Measurements from ENCODE around the gene EMX2. TPM values are rescaled to one million over a fixed set of nuclear protein-coding genes. Genes with fewer than 3 reads are reported as not detected.

The EMX2 gene
- total and polyA plus RNA-seq, 4 donors: 0.37 TPM; not detected in 3

Other genes starting within 250 kb of the EMX2 start
- 10 to 100 TPM; 27.5 to 32.0 TPM for gene PDZD8, start 167.3 kb upstream of the EMX2 start, total RNA-seq
- gene PDZD8, start 167.3 kb upstream of the EMX2 start, polyA plus RNA-seq: 10 to 100 TPM in 1 of 2 donors, 1 to 10 TPM in 1; 3.7 to 11.0 TPM

Measured in lung (tissue), 4 donors.